GM10847 (cell line): ENCODE data around the gene SNPH.

Experiments
- POLR2A ChIP-seq: IDR thresholded peaks from 2 replicates; pipeline ENCODE4 v1.6.1; 2011; ENCODE audit not compliant: insufficient read length; ENCODE audit errors: extremely low read depth

Gene SNPH

DNA sequence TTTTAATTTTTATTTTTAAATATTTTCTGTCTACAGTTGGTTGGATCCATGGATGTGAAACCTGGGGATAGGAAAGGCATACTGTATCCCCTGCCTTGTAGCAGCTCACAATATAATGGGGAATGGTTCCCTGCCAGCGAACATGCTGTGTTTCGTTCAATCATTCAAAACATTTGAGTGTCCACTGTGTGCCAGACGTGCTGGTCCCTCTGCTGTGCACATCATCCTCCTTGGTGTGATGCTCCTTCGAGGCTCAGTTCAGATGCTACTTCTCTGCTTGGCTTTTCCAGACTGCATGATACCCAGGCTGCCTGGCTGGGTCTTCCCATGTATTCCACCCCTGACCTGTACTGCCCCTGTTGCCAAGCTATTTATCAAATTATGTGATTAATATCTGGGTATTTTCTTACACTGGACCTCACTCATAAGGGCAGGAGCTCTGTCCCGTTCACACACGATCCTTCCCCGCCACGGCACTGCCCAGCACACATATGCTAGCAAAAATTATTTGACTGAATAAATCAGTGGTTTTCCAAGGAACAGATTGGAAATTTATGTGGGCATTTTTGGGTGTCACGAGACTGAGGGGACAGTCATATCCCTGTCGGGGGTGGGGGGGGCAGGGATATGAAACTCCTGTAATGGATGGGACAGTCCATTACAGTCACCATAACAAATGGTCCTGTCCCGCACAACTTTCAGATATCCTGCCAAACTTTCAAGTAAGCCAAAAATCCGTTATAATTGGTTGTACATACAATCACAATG, 57.9 kb downstream of the SNPH start:
- no peak for TF ChIP-seq POLR2A

DNA sequence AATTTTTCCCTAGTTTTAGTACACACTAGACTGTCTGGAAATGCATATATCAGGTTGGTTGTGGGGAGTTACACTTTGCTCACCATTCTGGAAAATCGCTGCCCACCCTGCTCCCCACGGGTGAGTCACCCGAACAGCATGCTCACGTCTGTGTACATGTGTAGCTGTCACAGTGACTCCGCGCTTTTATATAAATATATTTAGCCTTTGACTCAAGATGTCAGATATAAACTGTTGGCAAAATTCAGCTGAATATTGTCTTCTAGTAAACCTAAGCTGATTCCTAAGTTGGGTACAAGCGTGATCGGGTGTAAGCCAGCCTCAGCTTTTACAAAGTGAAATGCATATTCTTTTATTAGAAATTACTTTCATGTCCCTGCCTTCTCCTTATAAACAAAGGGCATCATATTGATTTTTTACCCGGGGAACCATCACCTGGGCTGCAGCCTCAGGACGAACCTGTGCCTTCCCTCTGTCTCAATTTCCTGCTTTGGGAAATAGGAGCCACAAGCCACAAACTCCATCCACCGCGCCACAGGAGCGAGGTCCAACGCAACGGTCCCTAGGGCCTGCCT, 58.6 kb downstream of the SNPH start:
- TF ChIP-seq POLR2A: no peak

DNA sequence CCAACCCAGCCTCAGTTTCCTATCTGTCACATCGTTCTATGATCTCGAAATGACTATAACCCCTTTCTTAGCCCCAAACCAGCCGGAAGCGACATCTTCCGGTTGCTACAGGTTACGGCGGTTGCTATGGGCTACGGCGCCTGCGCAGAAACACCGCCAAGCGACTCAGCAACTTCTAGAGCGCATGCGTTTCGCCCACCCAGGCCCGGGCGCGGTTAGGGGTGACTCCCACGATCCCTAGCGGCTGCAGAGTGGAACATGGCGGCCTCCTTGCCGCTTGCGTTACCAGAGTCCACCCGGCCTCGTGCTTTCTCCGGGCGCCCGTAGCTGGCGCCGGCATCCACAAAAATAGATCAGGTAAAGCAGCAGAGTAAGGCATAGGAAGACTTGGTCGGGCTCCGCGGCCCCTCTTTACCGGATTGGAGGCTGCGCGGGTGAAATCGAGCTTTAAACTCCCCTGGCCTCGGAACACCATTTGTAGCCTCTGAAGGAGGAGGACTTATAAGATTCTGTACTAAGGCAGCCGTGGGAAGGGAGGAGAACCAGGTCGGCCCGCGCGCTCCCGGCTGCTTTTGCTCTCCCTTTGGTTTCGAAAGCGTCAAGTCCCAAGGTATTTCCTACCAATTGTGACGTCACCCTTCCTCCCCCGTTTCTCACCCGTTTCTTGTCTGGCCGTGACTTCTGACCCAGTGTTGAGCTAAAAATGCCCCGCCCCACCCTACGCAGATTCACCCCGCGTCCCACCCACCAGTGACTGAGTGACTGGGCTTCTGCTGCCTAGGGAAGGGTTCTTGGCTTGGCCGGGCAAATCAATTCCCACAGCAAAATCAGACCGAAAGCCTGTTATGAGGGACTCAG, 59.3 kb downstream of the SNPH start:
- TF ChIP-seq POLR2A: peak; percentile 93

- no peak for TF ChIP-seq POLR2A
Observed at GRCh38 chr20:1326031-1326930, 60.2 kb downstream of the SNPH start.

DNA sequence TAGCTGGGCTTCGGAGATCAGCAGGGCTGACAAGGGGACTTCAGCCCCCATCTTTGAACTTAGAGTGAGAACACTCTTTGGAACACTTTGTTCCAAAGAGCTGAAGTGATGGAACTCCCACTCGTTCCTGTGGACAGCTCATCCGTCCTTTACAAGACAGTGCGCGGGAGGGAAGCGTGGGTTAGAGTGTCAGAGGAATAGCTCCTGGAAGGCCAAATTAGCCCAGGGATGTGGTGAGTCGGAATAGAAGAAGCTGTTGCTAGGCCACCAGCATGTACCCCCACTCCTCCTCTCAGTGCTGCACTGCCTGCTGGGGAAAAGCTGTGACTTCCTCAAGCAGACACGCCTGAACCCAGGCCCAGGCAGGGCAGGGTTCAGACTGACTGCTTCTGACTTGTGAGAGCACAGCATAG, 61.2 kb downstream of the SNPH start:
- no peak for TF ChIP-seq POLR2A

DNA sequence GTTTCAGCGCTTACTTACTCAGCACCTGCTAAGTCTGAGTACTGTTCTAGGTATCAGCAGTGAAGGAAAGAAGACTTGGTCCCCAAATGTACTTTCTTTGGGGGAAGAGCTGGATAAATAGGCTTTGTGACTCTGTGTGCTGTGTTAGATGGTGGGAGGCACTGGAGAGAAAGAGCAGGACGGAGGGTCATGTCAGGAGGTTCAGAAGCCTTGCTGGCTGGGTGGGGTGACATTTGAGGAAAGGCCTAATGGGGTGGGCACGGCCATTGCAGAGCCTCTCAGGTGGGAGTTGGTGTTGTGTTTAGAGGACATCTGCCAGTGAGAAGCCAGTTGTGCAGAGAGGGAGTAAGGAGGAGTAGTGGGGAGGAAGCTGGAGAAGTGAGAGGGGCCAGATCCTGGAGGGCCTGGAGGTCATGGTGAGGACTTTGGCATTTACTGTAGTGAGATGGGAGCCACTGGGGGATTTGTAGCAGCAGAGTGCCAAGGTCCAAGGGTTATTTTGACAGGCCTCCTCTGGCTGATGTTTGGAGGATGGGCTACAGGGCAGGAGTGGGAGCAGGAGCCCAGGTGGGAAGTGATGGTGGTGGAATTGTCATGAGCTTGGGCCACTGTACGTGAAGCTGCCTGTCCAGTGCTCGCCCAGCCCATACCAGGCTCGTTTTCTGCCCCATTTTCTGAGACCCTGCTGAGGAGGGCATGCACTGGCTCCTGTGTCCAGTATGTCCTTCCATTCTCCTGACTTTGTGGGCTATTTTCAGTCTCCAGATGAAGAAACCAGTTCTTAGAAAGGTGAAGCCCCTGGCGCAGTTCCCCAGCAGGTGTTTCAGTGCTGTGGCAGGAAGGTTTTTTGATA, 62.0 kb downstream of the SNPH start:
- TF ChIP-seq POLR2A: no peak

DNA sequence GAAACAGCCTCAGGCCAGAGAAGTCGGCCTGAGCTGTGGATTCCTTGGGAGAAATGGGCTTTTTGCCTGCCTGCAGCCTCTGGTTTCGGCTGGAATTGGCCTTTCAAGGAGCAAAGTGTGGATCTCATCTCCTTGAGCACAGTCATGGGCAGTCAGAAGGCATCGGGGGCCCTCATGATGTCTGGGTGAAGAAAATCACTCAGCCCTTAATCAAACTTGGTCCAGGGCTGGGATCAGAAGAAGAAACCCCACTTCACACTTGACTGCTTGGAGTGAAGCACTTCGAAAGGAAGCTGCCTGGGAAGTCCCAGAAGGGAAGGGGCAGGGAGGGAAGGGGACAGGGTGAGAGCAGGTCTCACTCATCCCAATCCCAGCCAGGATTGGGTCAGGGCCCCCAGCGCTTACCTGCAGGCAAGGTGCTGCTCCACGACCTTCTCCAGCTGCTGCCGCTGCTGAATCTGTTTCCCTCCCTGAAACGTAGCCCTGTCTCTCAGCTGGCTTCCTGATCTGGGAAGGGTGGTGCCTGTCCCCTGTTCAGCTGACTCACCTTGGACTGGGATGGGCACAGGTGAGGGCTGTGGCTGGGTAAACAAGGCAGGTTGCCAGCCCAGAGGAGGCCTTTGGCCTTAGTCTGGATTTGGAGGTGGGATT, 62.7 kb downstream of the SNPH start, which contains the start of gene SDCBP2:
TSS of gene SDCBP2 (minus strand) at position 460 of the 651 bp plus-strand sequence. CDS start 8,723 bp downstream, outside the sequence.
- no peak for TF ChIP-seq POLR2A

DNA sequence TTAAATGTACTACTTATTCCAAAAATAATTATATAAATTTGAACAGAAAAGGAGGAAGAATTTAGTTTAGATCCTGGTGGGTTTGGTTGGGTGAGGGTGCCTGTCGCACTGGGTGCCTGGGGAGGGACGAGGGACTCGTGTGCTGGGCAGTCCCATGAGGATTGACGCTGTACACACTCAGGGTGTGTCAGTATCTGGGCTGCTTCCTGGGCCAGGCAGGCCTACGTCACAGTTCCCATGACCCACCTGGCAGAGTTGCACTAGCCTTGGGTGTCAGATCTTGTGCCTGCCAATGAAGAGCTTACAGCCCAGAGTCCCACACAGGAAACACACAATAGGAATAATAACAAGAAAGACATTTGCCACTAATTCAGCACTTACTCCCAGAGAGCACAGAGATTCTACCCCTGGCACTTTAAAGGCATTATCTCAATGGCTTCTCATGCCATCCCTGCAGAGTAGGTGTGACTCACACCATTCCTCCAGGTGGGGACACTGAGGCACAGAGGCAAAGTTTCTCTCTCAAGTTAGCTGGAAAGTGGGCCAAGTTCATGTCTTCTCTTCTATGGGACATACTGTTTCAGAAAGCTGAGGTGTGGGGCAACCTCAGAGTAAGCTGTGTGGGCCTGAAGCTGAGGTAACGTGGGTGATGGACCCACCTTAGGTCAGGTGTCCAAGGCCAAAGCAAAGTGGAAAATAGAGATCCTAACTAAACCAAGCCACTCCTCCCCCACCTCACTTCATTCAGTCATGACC, 64.2 kb downstream of the SNPH start:
- TF ChIP-seq POLR2A: no peak

- TF ChIP-seq POLR2A: no peak
Observed at GRCh38 chr20:1331101-1331500, 65.0 kb downstream of the SNPH start.

- TF ChIP-seq POLR2A: no peak
Observed at GRCh38 chr20:1331801-1332453, 65.8 kb downstream of the SNPH start.

DNA sequence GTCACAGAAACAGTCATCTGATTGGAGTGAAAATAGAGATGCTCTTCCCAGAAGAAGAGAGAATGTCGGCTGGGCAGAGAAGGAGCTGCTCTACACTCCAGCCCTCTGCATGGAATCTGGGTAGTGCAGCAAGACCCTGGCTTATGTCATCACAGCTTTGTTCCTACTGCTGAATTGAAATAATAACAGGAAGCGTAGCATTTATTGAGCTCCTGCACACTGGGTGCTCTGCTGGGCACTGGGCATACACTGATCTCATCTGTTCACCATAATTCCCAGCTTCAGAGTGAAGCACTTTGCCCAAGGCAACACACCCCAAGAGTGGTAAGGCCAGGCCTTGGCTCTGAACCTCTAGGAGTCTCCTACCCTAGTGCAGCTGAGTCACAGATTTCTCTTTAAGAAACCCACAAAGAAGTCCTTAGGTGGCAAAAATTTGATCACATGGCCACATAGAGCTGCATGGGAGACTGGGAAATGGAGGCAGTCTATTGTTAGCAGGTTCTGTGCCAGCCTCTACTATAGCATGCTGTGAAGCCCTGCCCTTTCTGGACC, 66.7 kb downstream of the SNPH start:
- no peak for TF ChIP-seq POLR2A
